Left ventricle myocardium inferior (tissue), 1 donor: Measurements from ENCODE around the gene WBP11. TPM values are rescaled to one million over a fixed set of nuclear protein-coding genes. Genes with fewer than 3 reads are reported as not detected.
A peak's percentile ranks its signal among the peaks of the same experiment; 100 is the strongest.

Source experiments
- DNase-seq: peaks from one replicate; pipeline ENCODE4 v3.0.0-alpha.2; 2020
- H3K27ac ChIP-seq: fragments of 200-600 bp; replicated peaks from 2 replicates; pipeline ENCODE4 v1.8.0; 2021
- H3K27me3 ChIP-seq: fragments of 200-600 bp; 2 replicates; pipeline ENCODE4 v1.8.0; 2021; ENCODE audit warnings: low read depth
- H3K36me3 ChIP-seq: fragments of 200-600 bp; 2 replicates; pipeline ENCODE4 v1.8.0; 2021
- H3K4me1 ChIP-seq: fragments of 200-600 bp; 2 replicates; pipeline ENCODE4 v1.8.0; 2021
- H3K4me3 ChIP-seq: fragments of 200-600 bp; 2 replicates; pipeline ENCODE4 v1.8.0; 2021; ENCODE audit warnings: mild to moderate bottlenecking, moderate library complexity
- H3K9me3 ChIP-seq: fragments of 200-600 bp; replicated peaks from 2 replicates; pipeline ENCODE4 v1.8.0; 2021
- CTCF ChIP-seq: fragments of 200-600 bp; IDR thresholded peaks from 2 replicates; pipeline ENCODE4 v1.8.0; 2021; ENCODE audit warnings: antibody characterized with exemption, mild to moderate bottlenecking, borderline replicate concordance
- intact Hi-C: fragments of 100-400 bp; cut with micrococcal nuclease; formaldehyde crosslinking; loops from one replicate; pipeline ENCODE4 v1.11.0; 2022
- total RNA-seq: library from RNA; stranded (reverse); fragmentation: NEBNext Ultra II Directional; extraction: Animal tissue kit (Norgen Biotek cat#: 25700); gene quantifications from one replicate; pipeline ENCODE4 v1.2.1, GENCODE V29; 2021
- donor health status: DM: no; HTN: yes; CAD: no; lungs with severe emphysema.

WBP11 gene
- total RNA-seq, 1 donor from 2014 or later: 49.7 TPM

GRCh38 chr12:14803830-14804160 lies 517 bp upstream of the WBP11 start:
- H3K36me3 ChIP-seq: peaks cover 10% of the 10 kb centered on the region
- H3K27me3 ChIP-seq: no peaks in the 10 kb centered on the region
- DNase-seq: no peak
- peak overlapping the region; percentile 96 for H3K4me3 ChIP-seq
- no peak for TF ChIP-seq CTCF
- no peaks in the 10 kb centered on the region for H3K9me3 ChIP-seq
- peak overlapping the region; percentile 90 for H3K27ac ChIP-seq
- H3K4me1 ChIP-seq: peaks cover 38% of the 10 kb centered on the region
- intact Hi-C loops: no loop called here

DNA sequence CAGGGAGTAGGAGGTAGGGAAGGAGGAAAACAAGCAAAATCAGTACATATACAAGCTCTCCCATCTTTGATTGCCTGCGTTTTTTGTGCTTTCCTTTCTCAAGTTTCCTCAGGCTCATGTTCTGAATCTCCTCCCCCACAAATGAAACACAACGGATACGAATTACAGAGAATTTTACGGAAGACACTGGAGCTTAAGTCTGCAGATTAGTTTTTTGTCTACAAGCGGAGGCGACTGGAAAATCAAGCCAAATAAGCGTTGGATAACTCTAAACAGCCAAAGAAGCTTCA lies 612 bp downstream of the WBP11 start:
- TF ChIP-seq CTCF: no peak
- Histone ChIP-seq H3K4me1 (peaks cover 38% of the 10 kb centered on the region), H3K9me3 (no peaks in the 10 kb centered on the region), H3K27me3 (no peaks in the 10 kb centered on the region), H3K4me3 (peak overlapping the region; percentile 96), H3K36me3 (peaks cover 21% of the 10 kb centered on the region), H3K27ac (peak overlapping the region; percentile 90)
- DNase-seq: no peak
- intact Hi-C loops: no loop called here

- H3K27me3 ChIP-seq: no peaks in the 10 kb centered on the region
- peaks cover 25% of the 10 kb centered on the region for H3K36me3 ChIP-seq
- intact Hi-C loops: no loop called here
- peak overlapping the region; percentile 96 for H3K4me3 ChIP-seq
- no peaks in the 10 kb centered on the region for H3K9me3 ChIP-seq
- no peak for DNase-seq
- no peak overlapping the region for H3K27ac ChIP-seq
- H3K4me1 ChIP-seq: peaks cover 38% of the 10 kb centered on the region
- TF ChIP-seq CTCF: no peak
These were observed 1.0 kb downstream of the WBP11 start for GRCh38 chr12:14802247-14802646.

- H3K27ac ChIP-seq: peak overlapping the region; percentile 25
- peaks cover 95% of the 10 kb centered on the region for H3K36me3 ChIP-seq
- intact Hi-C loops: no loop called here
These were observed 8.2 kb downstream of the WBP11 start for GRCh38 chr12:14795028-14795448.

GRCh38 chr12:14785568-14785967 lies 17.7 kb downstream of the WBP11 start:
- peaks cover 2% of the 10 kb centered on the region for H3K4me1 ChIP-seq
- H3K27me3 ChIP-seq: no peaks in the 10 kb centered on the region
- H3K27ac ChIP-seq: no peak overlapping the region
- intact Hi-C loops: no loop called here
- peaks cover 63% of the 10 kb centered on the region for H3K36me3 ChIP-seq
- no peaks in the 10 kb centered on the region for H3K9me3 ChIP-seq
- no peak overlapping the region for H3K4me3 ChIP-seq
- no peak for TF ChIP-seq CTCF
- DNase-seq: no peak

More at GRCh38 chr12:14795028-14795448, 8.2 kb downstream of the WBP11 start:
- no peak for DNase-seq
- H3K4me1 ChIP-seq: peaks cover 10% of the 10 kb centered on the region
- H3K27me3 ChIP-seq: no peaks in the 10 kb centered on the region
- no peaks in the 10 kb centered on the region for H3K9me3 ChIP-seq
- no peak overlapping the region for H3K4me3 ChIP-seq
- no peak for TF ChIP-seq CTCF

DNA sequence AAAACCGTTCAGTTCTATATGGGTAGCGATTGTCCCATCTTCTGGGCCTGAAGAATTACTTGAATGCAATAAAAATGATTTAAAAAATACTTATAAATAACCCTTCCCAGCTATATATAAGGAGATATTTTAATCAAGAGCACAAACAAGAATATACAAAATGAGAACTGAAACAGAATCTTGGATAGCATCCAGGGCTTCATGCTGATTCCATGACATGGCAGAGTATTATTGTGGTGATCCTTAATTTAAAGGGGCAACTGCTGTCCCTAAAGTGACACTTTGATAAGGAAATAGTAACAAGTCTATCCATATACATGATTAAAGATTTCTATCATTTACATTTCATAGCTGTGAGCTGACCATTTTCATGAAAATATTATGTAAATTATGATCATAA lies 18.8 kb downstream of the WBP11 start:
- Histone ChIP-seq H3K27me3 (no peaks in the 10 kb centered on the region), H3K36me3 (peaks cover 52% of the 10 kb centered on the region), H3K9me3 (no peaks in the 10 kb centered on the region), H3K4me1 (peaks cover 2% of the 10 kb centered on the region), H3K4me3 (no peak overlapping the region), H3K27ac (no peak overlapping the region)
- TF ChIP-seq CTCF: no peak
- intact Hi-C loops: no loop called here
- DNase-seq: no peak
